Suprapubic skin (tissue), 4 donors: ENCODE data around the gene ZNF804A.

Experiments
- CTCF ChIP-seq, 2 donors: fragments of 200-600 bp in 1 of 2; fragments of 450-650 bp in 1 of 2; sonication (generic) in 1 of 2; IDR thresholded peaks; one replicate each; pipeline ENCODE4 v1.5.1; 2016 to 2019; ENCODE audit warnings: antibody characterized with exemption in 2 of 2, mild to moderate bottlenecking in 1 of 2, moderate library complexity in 1 of 2
- EP300 ChIP-seq: sonication (generic); formaldehyde crosslinking; IDR thresholded peaks from one replicate; pipeline ENCODE4 v1.6.1; 2017; ENCODE audit warnings: antibody characterized with exemption
- POLR2A ChIP-seq, 2 donors: fragments of 450-650 bp; IDR thresholded peaks; one replicate each; pipeline ENCODE4 v1.6.1; 2017; ENCODE audit warnings: antibody characterized with exemption in 2 of 2, mild to moderate bottlenecking in 2 of 2, moderate library complexity in 2 of 2
- POLR2AphosphoS5 ChIP-seq, 3 donors: sonication (generic); formaldehyde crosslinking; IDR thresholded peaks; one replicate each; pipeline ENCODE4 v1.6.1; 2017; ENCODE audit warnings: antibody characterized with exemption in 3 of 3

GRCh38 chr2:184835398-184835715 lies 237.0 kb downstream of the ZNF804A start:
- no peak for TF ChIP-seq CTCF (IDR thresholded peaks at IDR 0.05)
- no peak for TF ChIP-seq POLR2A (IDR thresholded peaks at IDR 0.05)
- TF ChIP-seq EP300 = no peak
- no peak for TF ChIP-seq POLR2AphosphoS5 (IDR thresholded peaks at IDR 0.05)
